SK-N-MC (cell line): Measurements from ENCODE around the gene RPAP2.
"Not testable (repeated sequence)": the region's sequence is repeated elsewhere in the genome, so short reads cannot be mapped to it uniquely, and the experiment has no call there.

Experiments used
- DNase-seq: peaks from one replicate; pipeline ENCODE4 v3.0.0-alpha.2; 2011; ENCODE audit warnings: low read depth, low spot score
- H3K27ac ChIP-seq: fragments of 200-600 bp; sonication (generic); 2 replicates; pipeline ENCODE4 v1.5.1; 2016; ENCODE audit warnings: mixed run types
- H3K36me3 ChIP-seq: fragments of 200-600 bp; sonication (generic); 2 replicates; pipeline ENCODE4 v1.6.1; 2017; ENCODE audit warnings: antibody characterized with exemption, low read length, mixed read lengths; ENCODE audit not compliant: insufficient read depth
- H3K4me3 ChIP-seq: fragments of 200-600 bp; sonication (generic); 2 replicates; pipeline ENCODE4 v1.5.1; 2016
- H3K9ac ChIP-seq: fragments of 200-600 bp; sonication (generic); 2 replicates; pipeline ENCODE4 v1.8.0; 2017; ENCODE audit warnings: mixed run types, mixed read lengths; ENCODE audit not compliant: insufficient read length
- H3K9me3 ChIP-seq: fragments of 200-600 bp; sonication (generic); 2 replicates; pipeline ENCODE4 v1.6.1; 2017; ENCODE audit warnings: low read depth, mild to moderate bottlenecking, antibody characterized with exemption, low read length, moderate library complexity, mixed read lengths
- EZH2 ChIP-seq: fragments of 200-600 bp; sonication (generic); IDR thresholded peaks from one replicate; pipeline ENCODE4 v1.6.1; 2017; ENCODE audit warnings: antibody characterized with exemption
- FOXP2 ChIP-seq: optimal IDR thresholded peaks from 2 replicates; pipeline ENCODE3; 2011; ENCODE audit warnings: mild to moderate bottlenecking, moderate library complexity; ENCODE audit not compliant: insufficient read depth; ENCODE audit errors: extremely low read length, control extremely low read depth
- POLR2AphosphoS5 ChIP-seq: IDR thresholded peaks from 2 replicates; pipeline ENCODE4 v1.6.1; 2012; ENCODE audit warnings: mild to moderate bottlenecking, low read depth, low read length, borderline replicate concordance

RPAP2 gene

GRCh38 chr1:92380867-92381266, 82.0 kb downstream of the RPAP2 start:
- no peak for DNase-seq
- Histone ChIP-seq H3K9ac (no peak overlapping the region), H3K36me3 (peaks cover 4% of the 10 kb centered on the region; the same call in 1 of the 2 replicates), H3K9me3 (no peaks in the 10 kb centered on the region), H3K27ac (no peak overlapping the region), H3K4me3 (no peak overlapping the region)
- no peak for TF ChIP-seq EZH2
- no peak for TF ChIP-seq FOXP2
- TF ChIP-seq POLR2AphosphoS5: no peak

GRCh38 chr1:92393966-92394365, 95.1 kb downstream of the RPAP2 start:
- H3K9ac ChIP-seq, H3K36me3 ChIP-seq, H3K27ac ChIP-seq, H3K4me3 ChIP-seq, DNase-seq, H3K9me3 ChIP-seq: not testable (repeated sequence)

GRCh38 chr1:92398519-92398918, 99.7 kb downstream of the RPAP2 start:
- H3K9me3 ChIP-seq: no peaks in the 10 kb centered on the region
- DNase-seq: no peak
- H3K9ac ChIP-seq: no peak overlapping the region
- H3K36me3 ChIP-seq: no peaks in the 10 kb centered on the region
- no peak for TF ChIP-seq POLR2AphosphoS5
- no peak for TF ChIP-seq EZH2
- no peak for TF ChIP-seq FOXP2
- no peak overlapping the region for H3K27ac ChIP-seq
- H3K4me3 ChIP-seq: no peak overlapping the region

GRCh38 chr1:92399076-92399475, 100.2 kb downstream of the RPAP2 start:
- TF ChIP-seq FOXP2: no peak
- no peak for TF ChIP-seq POLR2AphosphoS5
- no peak for TF ChIP-seq EZH2
- Histone ChIP-seq H3K4me3 (no peak overlapping the region), H3K27ac (no peak overlapping the region), H3K9ac (no peak overlapping the region), H3K9me3 (no peaks in the 10 kb centered on the region), H3K36me3 (no peaks in the 10 kb centered on the region)
- no peak for DNase-seq

- DNase-seq: no peak
- no peak overlapping the region for H3K9ac ChIP-seq
- H3K36me3 ChIP-seq: no peaks in the 10 kb centered on the region
- no peak overlapping the region for H3K27ac ChIP-seq
- H3K9me3 ChIP-seq: no peaks in the 10 kb centered on the region
- no peak overlapping the region for H3K4me3 ChIP-seq
- TF ChIP-seq POLR2AphosphoS5: no peak
- TF ChIP-seq EZH2: no peak
- TF ChIP-seq FOXP2: no peak
Observed at GRCh38 chr1:92404661-92405060, 105.8 kb downstream of the RPAP2 start.

GRCh38 chr1:92408825-92409224, 110.0 kb downstream of the RPAP2 start:
- TF ChIP-seq FOXP2 (no peak), EZH2 (no peak), POLR2AphosphoS5 (no peak)
- no peaks in the 10 kb centered on the region for H3K9me3 ChIP-seq
- no peaks in the 10 kb centered on the region for H3K36me3 ChIP-seq
- H3K27ac ChIP-seq: no peak overlapping the region
- no peak for DNase-seq
- H3K4me3 ChIP-seq: no peak overlapping the region
- H3K9ac ChIP-seq: no peak overlapping the region

GRCh38 chr1:92409946-92410549, 111.2 kb downstream of the RPAP2 start:
- no peak overlapping the region for H3K27ac ChIP-seq
- H3K4me3 ChIP-seq: no peak overlapping the region
- H3K9me3 ChIP-seq: no peaks in the 10 kb centered on the region
- TF ChIP-seq FOXP2: no peak
- no peak for TF ChIP-seq EZH2
- H3K9ac ChIP-seq: no peak overlapping the region
- H3K36me3 ChIP-seq: no peaks in the 10 kb centered on the region
- no peak for DNase-seq

GRCh38 chr1:92410706-92411105, 111.8 kb downstream of the RPAP2 start:
- Histone ChIP-seq H3K9me3 (no peaks in the 10 kb centered on the region), H3K36me3 (no peaks in the 10 kb centered on the region), H3K9ac (no peak overlapping the region), H3K4me3 (no peak overlapping the region), H3K27ac (no peak overlapping the region)
- TF ChIP-seq POLR2AphosphoS5 (no peak), EZH2 (no peak), FOXP2 (no peak)
- no peak for DNase-seq

GRCh38 chr1:92411511-92411910, 112.7 kb downstream of the RPAP2 start:
- Histone ChIP-seq H3K9me3 (no peaks in the 10 kb centered on the region), H3K36me3 (no peaks in the 10 kb centered on the region), H3K9ac (no peak overlapping the region), H3K4me3 (no peak overlapping the region), H3K27ac (no peak overlapping the region)
- DNase-seq: no peak
- no peak for TF ChIP-seq POLR2AphosphoS5
- TF ChIP-seq EZH2: no peak
- no peak for TF ChIP-seq FOXP2
